Neuron (in vitro differentiated cells): Measurements from ENCODE around the gene VPS54.
"Not testable (repeated sequence)": the region's sequence is repeated elsewhere in the genome, so short reads cannot be mapped to it uniquely, and the experiment has no call there.

ENCODE experiments used
- H2AFZ ChIP-seq: one replicate; pipeline ENCODE4 v1.6.1; 2013; ENCODE audit warnings: low read depth, mild to moderate bottlenecking, inconsistent platforms, low read length, moderate library complexity
- H3K27me3 ChIP-seq: one replicate; pipeline ENCODE4 v1.6.1; 2013; ENCODE audit warnings: low read length; ENCODE audit not compliant: insufficient read depth
- H3K36me3 ChIP-seq: one replicate; pipeline ENCODE4 v1.6.1; 2013; ENCODE audit warnings: low read length; ENCODE audit not compliant: insufficient read depth
- H3K4me1 ChIP-seq: one replicate; pipeline ENCODE4 v1.6.1; 2013; ENCODE audit warnings: low read length; ENCODE audit not compliant: insufficient read depth
- H3K4me3 ChIP-seq: 2 replicates; pipeline ENCODE4 v1.5.1; 2013; ENCODE audit warnings: mild to moderate bottlenecking, low read length, moderate library complexity
- H3K9me3 ChIP-seq: one replicate; pipeline ENCODE4 v1.6.1; 2013; ENCODE audit warnings: low read length

The VPS54 gene

DNA sequence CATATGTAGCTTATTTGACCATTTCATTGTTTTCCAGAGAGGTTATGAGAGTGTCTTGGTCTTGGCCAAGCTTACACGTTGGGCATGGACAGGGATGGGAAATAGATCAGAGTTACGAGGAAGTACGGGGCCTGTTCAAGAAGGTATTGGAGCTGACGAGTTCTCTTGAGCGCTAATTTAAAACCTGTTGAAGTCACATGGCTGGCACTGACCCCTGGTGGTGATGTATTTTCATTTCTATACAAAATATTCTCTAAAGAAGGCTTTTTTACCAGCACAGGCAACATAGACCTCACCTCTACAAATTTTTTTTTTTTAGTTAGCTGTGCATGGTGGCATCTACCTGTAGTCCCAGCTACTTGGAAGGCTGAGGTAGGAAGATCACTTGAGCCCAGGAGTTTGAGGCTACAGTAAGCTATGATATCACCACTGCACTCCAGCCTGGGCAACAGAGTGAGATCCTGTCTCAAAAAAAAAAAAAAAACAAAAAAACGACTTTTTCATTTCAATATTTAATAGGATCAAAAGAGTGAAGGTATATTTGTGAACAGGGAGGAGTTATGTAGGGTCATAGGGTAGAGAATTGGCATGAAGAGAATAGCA, 157.9 kb downstream of the VPS54 start:
- Histone ChIP-seq H3K4me1 (no peaks in the 10 kb centered on the region), H3K4me3 (no peak overlapping the region), H2AFZ (no peak overlapping the region), H3K9me3 (peaks cover 6% of the 10 kb centered on the region), H3K36me3 (peaks cover 59% of the 10 kb centered on the region), H3K27me3 (no peaks in the 10 kb centered on the region)

DNA sequence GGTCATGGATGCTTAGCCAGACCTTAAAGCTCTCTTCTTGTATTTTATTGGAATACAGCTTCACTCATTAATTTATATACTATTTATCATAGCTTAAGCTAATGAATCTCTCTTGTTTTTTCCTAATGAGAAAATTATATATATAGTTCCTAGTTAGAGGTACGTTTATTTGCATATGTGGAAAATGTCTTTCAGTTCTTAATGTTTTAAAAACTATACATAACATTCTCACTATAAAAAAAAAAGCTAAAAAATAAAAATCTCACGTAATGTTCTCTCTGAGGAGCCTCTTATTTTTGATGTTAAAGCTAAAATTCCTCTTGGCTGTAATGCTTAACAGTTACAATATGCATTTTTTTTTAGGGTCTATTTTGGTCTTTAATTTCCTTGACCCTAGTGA, 160.9 kb downstream of the VPS54 start:
- Histone ChIP-seq H2AFZ (no peak overlapping the region), H3K9me3 (peaks cover 6% of the 10 kb centered on the region), H3K27me3 (no peaks in the 10 kb centered on the region), H3K36me3 (peaks cover 51% of the 10 kb centered on the region), H3K4me1 (peaks cover 10% of the 10 kb centered on the region), H3K4me3 (no peak overlapping the region)

DNA sequence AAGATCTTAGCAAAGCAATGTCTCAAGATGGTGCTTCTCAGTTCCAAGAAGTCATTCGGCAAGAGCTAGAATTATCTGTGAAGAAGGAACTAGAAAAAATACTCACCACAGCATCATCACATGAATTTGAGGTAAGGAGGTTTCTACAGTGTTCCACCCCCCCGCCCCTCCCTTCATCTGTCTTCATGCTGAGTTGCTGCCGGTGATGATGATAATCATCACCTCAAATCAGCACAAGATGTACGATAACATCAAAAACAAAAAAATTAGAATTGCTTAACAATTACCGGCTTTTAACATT, 163.0 kb downstream of the VPS54 start:
- H3K36me3 ChIP-seq, result peaks cover 37% of the 10 kb centered on the region
- peaks cover 10% of the 10 kb centered on the region for H3K4me1 ChIP-seq
- H3K27me3 ChIP-seq, result no peaks in the 10 kb centered on the region
- peaks cover 6% of the 10 kb centered on the region for H3K9me3 ChIP-seq
- H2AFZ ChIP-seq, result no peak overlapping the region
- H3K4me3 ChIP-seq, result no peak overlapping the region

DNA sequence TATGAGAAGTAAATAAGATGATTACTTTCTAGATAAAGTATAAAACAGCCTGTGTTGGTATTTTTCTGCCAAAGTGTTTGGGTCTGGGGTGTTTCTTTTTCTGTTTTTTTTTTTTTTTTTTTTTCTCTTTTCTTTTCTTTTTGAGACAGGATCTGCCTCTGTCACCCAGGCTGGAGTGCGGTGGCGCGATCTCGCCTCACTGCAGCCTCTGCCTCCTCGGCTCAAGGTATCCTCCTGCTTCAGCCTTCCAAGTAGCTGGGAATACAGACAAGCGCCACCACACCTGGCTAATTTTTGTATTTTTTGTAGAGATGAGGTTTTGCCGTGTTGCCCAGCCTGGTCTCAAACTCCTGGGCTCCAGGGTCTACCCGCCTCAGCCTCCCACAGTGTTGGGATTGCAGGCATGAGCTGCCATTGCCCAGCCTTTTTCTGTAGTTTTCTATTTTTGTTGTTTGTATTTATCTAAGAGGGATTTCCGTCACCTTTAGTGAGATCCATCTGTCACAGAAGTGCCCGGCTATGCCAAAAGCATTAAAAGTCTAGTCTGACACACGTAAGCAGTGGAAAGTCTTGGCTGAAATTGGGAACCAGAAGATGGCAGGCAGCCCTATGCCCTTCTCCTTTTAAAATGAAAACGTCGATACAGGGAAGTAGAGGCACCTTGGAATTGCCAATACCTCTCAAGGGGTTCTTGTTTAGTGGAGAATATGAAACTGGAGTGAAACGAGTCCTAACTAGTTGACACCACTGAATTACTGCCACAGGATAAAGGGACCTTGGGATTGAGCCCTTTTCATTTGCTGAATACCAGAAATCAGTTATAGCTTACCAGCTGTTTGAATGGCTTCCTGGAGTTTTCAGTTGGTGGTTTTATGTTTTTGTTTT, 163.6 kb downstream of the VPS54 start:
- Histone ChIP-seq H3K27me3 (no peaks in the 10 kb centered on the region), H3K36me3 (peaks cover 35% of the 10 kb centered on the region), H3K9me3 (peaks cover 6% of the 10 kb centered on the region), H3K4me1 (peaks cover 10% of the 10 kb centered on the region), H2AFZ (no peak overlapping the region), H3K4me3 (no peak overlapping the region)

DNA sequence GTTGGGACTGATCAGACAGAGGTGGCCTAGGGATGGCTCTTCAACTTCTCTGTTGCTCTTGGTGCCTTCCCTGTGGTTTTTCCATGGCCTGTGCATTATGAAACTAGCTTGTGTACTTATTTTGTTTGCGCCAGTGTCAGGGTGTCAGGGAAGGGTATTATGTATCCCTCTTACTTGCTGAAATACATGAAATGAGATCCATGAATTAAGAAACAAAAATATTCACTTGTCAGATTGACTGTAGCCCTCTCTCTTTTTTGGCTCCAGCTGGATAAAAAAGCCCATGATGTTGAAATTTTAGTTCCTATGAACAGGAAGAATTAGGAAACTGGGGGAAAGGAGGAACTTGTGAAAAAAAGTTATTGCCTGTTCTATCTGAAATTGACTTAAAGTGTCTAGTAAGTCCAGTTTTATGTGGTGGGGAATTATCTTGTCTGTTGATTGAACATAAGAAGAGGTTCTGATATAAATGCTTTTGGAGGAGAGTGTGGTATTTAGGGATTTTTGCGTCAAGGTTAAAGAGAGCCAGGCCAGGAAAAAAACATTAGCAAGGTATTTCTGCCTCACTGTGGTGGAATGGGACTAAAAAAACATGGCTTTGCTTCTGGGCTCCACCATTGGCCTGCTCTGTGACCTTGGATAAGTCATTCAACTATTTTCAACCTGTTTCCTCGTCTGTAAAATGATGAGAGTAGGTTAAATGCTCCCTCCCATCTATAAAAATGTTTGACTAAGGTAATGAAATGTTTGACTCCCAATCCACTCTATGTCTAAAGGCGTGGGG, 165.5 kb downstream of the VPS54 start:
- Histone ChIP-seq H3K4me3 (no peak overlapping the region), H3K9me3 (peaks cover 2% of the 10 kb centered on the region), H3K27me3 (no peaks in the 10 kb centered on the region), H2AFZ (no peak overlapping the region), H3K36me3 (peaks cover 20% of the 10 kb centered on the region), H3K4me1 (peaks cover 28% of the 10 kb centered on the region)

DNA sequence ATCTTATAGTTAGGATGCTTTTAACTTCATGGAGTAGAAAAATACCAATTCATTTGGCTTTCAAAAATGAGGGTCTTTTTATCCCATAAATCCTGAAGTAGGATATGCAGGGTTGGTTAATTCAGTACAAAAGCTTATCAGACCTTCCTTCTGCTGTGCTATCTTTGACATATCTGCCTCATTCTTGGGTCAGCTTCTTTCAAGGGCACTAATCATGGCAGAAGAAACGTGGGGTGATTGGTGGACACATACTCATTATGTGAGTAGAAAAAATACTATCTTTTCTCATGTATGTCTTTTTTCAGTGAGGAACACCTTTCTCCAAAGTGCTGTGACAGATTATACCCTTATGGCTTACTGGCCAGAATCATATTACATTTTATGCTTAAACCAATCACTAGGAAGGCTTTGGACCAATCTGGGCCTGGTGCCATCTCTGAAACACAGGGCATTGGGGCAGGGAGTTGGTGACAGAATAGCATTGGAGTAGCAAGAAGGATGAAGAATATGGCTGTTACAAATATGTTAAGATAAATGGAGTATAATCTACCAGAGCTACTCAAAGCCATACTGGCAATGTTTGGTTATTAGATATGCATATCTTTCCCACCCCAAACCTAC, 167.4 kb downstream of the VPS54 start:
- Histone ChIP-seq H2AFZ (no peak overlapping the region), H3K4me1 (peaks cover 29% of the 10 kb centered on the region), H3K36me3 (peaks cover 8% of the 10 kb centered on the region), H3K9me3 (no peaks in the 10 kb centered on the region), H3K4me3 (no peak overlapping the region), H3K27me3 (no peaks in the 10 kb centered on the region)

DNA sequence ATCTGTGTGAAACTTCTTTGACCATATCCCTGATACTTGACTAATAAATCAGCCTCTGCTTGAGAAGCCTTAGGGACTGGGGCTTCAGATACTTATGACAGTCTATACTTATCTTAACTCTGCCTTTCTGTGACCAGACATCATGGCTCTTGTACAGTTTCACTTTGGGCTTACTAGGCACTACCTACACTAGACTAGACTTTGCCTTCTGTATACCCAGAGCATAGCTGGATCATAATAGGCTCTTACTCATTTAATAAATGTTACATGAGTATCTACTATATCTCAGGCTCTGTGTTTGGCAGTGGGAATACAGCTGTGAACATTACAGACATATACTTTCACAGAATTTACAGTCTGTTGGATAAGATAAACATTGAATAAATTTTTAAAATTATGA, 168.6 kb downstream of the VPS54 start:
- Histone ChIP-seq H3K4me1 (peaks cover 29% of the 10 kb centered on the region), H3K36me3 (peaks cover 2% of the 10 kb centered on the region), H3K4me3 (no peak overlapping the region), H3K27me3 (no peaks in the 10 kb centered on the region), H2AFZ (no peak overlapping the region), H3K9me3 (no peaks in the 10 kb centered on the region)

DNA sequence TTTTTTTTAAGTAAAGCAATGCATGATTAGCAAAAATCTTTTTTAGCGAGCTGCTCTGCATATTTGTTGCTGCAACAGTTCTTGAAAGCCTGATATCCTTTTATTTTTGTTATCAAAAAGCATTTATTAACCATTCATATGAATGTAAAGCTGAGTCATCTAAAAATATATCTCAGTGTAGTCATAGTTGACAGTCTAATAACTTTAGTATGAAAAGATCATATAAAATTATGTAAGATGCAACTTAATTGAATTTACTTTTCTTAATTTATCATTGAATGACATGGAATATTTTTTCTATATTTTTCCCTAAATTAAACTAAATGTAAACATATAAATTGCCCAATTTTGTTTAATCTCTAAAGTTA, 169.0 kb downstream of the VPS54 start:
- H3K9me3 ChIP-seq, result no peaks in the 10 kb centered on the region
- H3K4me1 ChIP-seq, result peaks cover 29% of the 10 kb centered on the region
- no peak overlapping the region for H3K4me3 ChIP-seq
- peaks cover 2% of the 10 kb centered on the region for H3K36me3 ChIP-seq
- H3K27me3 ChIP-seq, result no peaks in the 10 kb centered on the region
- no peak overlapping the region for H2AFZ ChIP-seq

DNA sequence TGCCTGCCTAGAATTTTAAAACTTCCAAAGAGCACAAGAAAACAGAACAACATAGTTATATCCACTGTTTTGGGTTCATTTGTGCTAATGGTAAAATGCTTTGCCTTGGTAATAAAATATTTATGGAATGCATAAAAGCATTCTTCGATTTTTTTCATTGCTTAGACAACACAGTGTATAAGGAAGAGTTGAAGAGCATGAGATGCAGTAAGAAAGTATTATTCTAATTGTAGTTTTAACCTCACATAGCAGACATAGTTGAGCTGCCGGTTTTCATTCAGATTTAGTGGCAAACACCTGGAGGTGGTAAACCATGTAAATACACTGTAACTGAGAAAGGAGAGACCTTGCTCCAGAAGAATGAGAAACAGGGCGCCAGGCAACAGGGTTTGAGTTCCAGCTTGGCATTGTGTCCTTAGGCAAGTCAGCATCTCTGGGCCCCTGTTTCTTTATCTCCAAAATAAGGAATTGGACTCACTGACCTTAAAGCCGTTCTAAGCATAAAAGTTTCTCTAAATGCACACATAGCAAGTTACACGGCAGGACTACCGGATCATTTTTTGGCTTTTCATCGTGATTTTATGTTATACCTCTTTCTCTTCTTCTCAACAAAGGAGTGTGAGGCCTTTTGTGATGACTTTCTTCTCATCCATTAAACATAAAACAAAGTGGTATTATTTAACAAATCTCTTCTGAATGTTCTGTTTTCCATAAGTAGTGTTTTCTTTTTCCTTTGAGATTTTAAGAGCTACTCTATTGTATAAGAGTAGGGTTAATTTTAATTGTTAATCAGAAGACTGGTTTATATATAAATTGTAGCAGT, 169.6 kb downstream of the VPS54 start:
- Histone ChIP-seq H3K4me1 (peaks cover 28% of the 10 kb centered on the region), H3K4me3 (peak overlapping the region; percentile 28), H3K9me3 (no peaks in the 10 kb centered on the region), H3K27me3 (no peaks in the 10 kb centered on the region), H2AFZ (no peak overlapping the region), H3K36me3 (peaks cover 2% of the 10 kb centered on the region)

DNA sequence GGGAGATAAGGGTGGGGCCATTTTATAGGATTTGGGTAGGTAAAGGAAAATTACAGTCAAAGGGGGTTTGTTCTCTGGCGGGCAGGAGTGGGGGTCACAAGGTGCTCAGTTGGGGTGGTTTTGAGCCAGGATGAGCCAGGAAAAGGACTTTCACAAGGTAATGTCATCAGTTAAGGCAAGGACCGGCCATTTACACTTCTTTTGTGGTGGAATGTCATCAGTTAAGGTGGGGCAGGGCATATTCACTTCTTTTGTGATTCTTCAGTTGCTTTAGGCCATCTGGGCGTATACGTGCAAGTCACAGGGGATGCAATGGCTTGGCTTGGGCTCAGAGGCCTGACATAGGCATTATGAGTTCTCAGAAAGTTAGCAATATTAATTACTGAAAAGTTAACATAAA, 171.7 kb downstream of the VPS54 start:
- not testable (repeated sequence) for H3K9me3 ChIP-seq, H3K4me3 ChIP-seq, H2AFZ ChIP-seq, H3K27me3 ChIP-seq, H3K36me3 ChIP-seq
- H3K4me1 ChIP-seq, result peaks cover 42% of the 10 kb centered on the region

DNA sequence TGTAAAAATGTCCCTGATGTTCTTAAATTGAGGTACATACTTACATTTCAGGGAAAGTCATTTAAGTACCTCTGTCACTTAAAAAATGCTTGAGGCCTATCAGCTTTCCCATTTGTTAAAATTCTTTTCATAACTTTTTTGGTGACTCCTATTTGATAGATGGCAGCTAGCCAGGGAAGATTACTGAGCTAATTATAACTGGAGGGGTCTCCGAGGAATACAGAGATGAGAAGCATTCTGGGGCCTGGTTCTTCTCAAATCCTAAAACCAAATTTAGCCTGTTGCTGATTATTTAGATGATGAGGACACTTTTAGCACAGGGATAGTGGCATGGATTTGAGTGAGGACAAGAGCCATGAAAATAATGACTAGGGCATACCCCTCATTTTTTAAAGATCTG, 172.7 kb downstream of the VPS54 start:
- no peaks in the 10 kb centered on the region for H3K9me3 ChIP-seq
- peaks cover 42% of the 10 kb centered on the region for H3K4me1 ChIP-seq
- peaks cover 2% of the 10 kb centered on the region for H3K36me3 ChIP-seq
- no peak overlapping the region for H3K4me3 ChIP-seq
- H2AFZ ChIP-seq, result no peak overlapping the region
- H3K27me3 ChIP-seq, result no peaks in the 10 kb centered on the region

DNA sequence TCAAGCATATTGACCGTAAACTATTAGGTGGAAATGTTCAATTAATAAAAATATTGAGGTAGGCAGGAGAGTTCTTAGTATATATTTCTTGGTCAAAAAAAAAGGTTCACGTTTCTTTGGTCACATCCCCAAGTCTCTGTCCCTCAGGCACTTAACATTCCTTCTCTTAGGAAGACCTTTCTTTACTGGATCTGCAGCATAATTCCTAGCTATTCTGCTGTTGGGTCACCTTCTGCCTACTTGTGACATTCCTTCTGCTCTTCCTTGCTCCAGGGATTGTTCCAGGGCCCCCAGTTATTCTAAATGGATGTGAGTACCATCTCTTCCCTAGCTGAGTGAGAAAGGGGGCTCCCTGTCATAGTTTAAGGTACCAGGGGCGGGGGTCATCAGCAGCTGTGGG, 173.4 kb downstream of the VPS54 start:
- H3K4me3 ChIP-seq, result no peak overlapping the region
- H2AFZ ChIP-seq, result no peak overlapping the region
- H3K9me3 ChIP-seq, result no peaks in the 10 kb centered on the region
- peaks cover 2% of the 10 kb centered on the region for H3K36me3 ChIP-seq
- H3K27me3 ChIP-seq, result no peaks in the 10 kb centered on the region
- H3K4me1 ChIP-seq, result peaks cover 42% of the 10 kb centered on the region
